HG03457 (cell line): ENCODE measurements around the gene SHLD2.
"Not testable (repeated sequence)": the region's sequence is repeated elsewhere in the genome, so short reads cannot be mapped to it uniquely, and the experiment has no call there.

Experiments
- ATAC-seq: cut with Tn5 transposase; IDR thresholded peaks from one replicate; pipeline ENCODE4 v1.9.1; 2021; ENCODE audit warnings: moderate number of reproducible peaks; ENCODE audit not compliant: unreplicated experiment

SHLD2 gene, protein sequence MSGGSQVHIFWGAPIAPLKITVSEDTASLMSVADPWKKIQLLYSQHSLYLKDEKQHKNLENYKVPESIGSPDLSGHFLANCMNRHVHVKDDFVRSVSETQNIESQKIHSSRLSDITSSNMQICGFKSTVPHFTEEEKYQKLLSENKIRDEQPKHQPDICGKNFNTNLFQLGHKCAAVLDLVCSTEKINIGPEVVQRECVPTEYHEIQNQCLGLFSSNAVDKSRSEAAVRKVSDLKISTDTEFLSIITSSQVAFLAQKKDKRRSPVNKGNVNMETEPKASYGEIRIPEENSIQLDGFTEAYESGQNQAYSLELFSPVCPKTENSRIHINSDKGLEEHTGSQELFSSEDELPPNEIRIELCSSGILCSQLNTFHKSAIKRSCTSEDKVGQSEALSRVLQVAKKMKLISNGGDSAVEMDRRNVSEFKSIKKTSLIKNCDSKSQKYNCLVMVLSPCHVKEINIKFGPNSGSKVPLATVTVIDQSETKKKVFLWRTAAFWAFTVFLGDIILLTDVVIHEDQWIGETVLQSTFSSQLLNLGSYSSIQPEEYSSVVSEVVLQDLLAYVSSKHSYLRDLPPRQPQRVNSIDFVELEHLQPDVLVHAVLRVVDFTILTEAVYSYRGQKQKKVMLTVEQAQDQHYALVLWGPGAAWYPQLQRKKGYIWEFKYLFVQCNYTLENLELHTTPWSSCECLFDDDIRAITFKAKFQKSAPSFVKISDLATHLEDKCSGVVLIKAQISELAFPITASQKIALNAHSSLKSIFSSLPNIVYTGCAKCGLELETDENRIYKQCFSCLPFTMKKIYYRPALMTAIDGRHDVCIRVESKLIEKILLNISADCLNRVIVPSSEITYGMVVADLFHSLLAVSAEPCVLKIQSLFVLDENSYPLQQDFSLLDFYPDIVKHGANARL

DNA sequence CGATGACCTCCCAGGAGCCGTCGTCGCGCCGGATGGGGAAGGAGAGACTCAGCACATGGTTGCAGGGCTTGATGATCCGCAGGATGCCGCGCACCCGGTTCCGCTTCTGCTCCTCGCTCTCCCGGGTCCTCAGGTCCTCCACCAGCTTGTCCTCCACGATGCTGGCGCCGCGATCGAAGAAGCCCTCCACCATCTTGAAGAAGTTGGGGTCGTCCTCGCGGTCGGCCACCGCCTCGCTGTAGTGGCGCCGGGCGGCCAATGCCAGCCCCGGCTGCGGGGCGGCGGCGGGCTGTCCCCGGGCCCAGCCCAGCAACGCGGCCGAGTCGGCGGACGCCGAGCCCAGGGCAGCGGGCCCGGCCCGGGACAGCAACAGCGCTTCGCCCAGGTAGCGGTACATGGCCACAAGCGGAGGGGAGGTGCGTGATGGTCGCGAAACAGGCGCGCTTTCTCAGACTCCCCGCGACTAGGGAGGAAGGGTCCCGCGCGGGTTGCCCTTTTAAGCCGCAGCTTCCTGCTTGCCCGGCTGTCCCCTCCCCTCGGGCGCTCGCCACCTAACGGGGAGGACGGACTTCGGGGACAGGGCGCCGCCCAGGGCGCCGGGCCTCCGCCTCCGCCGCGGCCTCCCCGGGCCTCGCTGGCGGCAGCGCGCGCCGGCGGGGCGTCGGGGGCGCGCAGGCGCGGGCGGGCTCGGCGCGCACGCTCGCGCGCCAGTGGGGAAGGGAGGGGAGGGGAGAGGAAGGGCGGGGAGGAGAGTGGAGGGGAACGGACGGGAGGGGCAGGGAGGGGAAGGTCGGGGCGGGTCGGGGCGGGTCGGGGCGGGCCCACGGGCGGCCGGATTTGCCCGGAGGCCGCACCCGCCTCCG, at the start of gene SHLD2, which contains the start of gene GLUD1:
SHLD2 (plus strand) TSS at position 834 of the 863 bp plus-strand sequence. CDS start 56,149 bp downstream, outside the sequence.
GLUD1 (minus strand) TSS at position 471 of the 863 bp plus-strand sequence; CDS start at position 397, 74 bp downstream.
- ATAC-seq = peak; percentile 50

DNA sequence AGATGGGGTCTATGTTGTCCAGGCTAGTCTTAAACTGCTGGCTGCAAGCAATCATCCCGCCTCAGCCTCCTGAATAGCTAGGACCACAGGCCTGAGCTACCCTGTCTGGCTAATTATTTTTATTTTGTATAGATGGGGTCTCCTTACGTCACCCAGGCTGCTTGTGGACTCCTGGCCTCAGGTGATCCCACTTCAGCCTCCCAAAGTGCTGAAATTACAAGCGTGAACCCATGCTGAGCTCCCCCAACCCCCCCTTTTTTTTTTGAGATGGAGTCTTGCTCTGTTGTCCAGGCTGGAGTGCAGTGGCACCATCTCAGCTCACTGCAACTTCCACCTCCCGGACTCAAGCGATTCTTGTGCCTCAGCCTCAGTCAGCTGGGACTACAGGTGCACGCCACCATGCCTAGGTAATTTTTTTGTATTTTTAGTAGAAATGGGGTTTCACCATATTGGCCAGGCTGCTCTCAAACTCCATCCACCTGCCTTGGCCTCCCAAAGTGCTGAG, 49.5 kb upstream of the SHLD2 start:
- ATAC-seq = no peak

DNA sequence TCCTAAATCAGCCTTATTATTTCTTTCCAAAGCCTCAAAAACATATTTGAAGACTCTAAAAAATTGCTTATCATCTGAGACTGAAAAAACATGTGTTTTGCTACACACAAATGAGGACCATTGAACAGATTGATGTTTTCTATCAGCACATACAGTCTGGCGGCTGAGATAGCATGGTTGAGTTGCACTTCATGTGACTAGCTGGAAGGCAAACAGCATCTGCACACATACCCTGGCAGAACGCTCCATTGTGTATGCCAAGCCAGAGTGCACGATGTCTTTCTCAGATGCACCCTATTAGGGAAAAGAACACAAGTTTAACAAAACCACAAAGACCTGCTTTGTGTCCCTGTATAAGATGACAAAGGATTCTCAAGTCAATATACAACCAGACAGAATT, 41.9 kb upstream of the SHLD2 start:
- no peak for ATAC-seq

DNA sequence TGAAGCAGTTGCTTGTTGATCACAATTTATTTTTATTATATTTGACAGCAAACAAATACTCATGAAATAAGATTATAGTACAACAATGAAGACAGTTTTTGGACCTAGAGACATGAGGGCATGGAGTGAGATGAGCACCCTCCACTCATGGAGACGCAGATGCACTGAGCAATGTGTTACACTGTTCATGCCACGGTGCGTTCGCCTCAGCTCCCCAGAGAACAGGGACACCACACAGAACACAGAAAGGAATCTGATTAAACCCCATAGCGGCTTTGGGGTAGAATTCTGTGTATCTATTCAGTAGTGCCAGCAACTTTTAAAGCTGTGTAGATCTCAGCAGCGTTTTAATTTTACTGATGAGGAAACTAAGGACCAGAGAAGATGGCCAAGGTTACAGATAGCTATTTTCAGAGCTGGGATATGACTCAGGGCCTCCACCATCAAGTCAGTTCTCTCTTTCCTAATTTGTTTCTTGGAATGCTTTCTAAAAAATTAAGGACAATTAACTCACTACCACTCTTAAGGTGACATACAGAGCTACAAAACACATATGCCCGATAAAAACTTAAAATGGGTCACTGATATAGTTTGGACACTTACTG, 41.3 kb upstream of the SHLD2 start:
- no peak for ATAC-seq

DNA sequence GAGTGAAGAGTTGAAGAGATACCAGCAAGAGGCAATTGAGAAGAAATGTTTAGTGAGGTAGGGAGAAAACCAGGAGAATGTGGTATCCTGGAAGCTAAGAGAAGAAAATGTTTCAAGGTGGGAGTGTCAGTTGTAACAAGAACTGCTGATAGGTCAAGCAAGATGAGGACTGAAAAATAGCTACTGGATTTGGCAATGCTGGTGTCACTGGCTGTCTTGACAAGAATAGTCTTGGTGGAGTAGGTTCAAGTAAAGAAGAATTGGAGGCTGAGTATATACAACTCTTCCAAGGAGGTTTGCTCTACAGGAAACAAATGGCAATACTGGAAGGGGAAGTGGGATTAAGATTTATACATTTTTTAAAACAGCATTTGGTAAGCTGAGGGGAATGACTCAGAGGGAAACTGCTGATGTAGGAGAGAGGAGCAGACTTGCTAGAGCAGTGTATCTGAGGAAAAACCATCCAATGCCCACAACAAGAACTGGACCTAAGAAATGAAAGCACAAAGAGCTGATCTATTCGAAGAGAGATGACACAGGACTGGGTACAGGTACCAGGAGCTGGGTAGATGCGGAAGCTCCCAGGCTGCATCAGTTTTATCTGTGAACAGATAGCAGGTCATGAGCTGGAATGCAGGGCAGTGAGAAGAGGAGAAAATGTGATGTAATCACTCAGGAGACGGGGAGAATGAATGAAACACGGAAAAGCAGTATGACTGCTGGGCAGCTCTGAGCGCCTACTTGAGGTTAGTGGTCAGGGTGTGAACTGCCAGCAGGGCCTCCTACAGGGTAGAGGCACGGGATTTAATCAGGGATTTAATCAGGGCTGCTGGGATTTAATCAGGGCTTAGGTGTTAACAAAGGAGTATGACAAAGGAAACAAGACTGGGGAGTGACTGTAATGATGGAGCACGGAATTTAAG, 40.4 kb upstream of the SHLD2 start:
- no peak for ATAC-seq

DNA sequence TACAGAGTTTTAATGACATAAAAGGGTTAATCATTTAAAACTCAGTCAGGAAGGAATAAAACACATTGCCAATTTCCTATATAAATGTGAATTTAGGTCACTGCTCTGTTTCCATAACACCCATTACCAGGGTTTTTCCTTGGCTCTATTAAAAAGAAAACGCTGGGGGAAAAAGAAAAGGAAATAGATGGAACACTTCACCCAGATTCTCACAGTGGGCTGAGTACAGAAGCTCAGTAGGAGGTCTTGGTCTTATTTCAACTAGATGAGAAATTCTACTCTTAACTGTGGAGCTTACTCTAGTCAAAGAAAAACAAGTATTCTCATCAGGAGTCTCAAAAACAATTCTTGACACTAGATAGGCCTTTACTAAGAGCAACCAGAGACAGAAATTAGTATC, 36.8 kb upstream of the SHLD2 start:
- ATAC-seq = no peak

DNA sequence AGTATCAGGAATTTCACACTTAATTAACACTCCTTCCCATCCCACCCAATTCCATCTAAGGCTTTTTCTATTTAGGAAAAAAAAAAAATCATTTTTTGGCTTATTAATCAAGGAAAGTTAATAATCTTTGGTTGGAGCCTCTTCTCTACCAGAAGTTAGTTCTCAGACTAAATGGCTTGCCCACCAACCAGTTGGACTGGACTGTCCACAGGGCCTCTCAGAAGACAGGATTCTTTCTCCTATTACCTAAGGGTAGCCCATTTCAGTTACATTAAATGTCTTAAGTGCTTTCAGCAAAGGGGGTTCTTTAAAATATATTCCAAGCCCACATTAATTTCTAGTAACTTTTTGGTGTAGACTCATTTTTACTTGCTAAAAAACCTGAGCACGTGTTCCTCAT, 35.6 kb upstream of the SHLD2 start:
- no peak for ATAC-seq

DNA sequence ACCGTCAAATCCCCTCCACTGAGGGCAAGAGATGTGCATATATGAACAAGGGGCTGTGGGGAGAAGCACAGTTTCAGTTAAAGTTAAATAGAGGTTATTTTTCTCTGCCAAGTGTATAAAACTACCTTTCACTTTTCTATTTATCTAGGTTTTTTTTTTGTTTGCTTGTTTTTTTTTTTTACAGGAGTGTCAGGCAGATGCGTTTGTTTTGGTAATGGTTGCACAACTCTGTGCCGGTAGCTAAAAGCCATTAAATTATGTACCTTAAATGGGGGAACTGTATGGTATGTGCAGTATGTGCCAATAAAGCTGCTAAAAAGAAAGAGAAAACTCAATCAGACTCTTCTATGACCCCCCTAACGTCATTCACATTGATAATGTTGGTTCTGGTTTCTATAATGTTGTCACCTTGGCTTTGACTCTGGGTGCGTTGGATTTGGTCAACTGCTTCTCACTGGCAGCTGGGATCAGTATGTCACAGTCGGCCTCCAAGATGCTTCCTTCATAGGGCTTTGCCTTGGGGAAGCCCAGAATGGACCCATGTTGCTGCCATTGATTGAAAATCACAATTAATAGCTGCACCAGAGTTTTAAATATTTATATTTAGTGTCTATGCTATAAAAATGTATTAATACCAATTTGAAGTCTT, 34.6 kb upstream of the SHLD2 start:
- ATAC-seq = no peak

DNA sequence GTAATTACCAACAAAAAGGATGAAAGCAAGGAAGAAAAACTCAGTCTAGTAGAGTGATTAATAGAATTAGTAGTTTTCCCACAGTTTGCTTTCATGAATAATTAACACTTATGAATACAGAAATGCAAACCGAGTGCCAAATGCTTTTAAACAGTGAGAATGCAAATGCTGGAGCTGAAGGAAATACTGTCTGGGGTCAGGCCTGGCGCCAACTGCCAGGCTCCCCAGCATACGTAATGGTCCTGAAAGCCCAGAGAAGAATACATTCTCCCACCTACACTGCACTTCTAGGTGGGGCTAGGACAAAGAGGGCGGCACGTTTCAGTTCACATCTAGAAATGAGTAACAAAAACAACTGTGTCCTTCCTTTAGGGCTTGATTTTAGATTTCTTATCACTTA, 30.4 kb upstream of the SHLD2 start:
- ATAC-seq = no peak

DNA sequence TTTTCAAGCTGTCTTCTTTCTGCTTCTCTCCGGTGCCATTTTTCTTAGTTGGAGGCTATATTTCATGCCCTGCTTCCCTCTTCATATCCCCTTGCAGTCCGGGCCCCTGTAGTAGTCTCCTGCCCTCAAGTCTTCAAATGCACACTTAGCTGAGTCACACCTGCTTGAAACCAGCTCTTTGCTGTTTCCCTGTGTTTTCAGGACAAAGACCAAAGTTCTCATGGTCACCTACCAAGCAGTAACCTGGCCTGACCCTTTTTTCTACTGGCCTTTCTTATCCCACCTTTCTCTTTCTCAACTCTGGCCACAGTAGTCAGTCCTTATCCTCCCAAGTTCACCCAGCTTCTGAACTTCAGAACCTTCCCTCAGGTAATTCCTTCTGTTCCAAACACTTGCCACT, 28.8 kb upstream of the SHLD2 start:
- ATAC-seq = no peak

DNA sequence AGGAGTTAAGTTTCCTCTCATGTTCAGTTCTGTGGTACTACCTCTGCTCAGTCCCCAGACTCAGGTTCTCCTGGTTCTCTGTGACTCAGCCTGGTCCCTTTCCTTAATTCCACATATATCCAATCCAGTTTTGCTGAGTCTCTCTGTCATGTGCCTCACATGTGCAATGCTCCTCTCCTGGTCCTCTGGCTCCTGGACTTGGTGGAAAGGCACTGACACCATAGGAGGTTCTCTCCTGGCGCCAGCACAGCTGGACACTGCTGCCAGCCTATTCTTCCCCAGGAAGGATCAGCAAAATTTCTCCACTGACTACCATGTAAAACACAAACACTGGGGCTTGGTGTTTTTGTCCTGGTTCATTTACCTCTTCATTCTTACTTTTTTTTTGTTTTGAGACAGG, 28.1 kb upstream of the SHLD2 start:
- ATAC-seq = no peak

DNA sequence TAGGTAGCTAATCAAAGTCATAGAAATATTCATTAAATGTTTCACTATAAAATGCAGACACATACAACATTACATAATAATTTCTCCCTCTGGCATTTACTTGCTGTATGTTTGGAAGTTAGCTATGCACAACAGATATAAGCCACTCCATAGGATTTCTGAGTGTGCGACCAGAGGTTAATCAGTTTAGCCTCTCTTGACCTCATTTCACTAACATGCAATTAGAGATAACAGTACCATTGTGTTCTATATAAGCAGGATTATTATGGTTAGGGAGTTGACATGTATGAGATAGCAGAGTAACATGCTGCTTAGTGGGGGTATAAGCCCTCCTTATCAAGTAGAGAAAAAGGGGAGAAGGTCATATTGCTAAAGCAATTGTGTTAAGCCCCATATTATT, 26.7 kb upstream of the SHLD2 start:
- no peak for ATAC-seq

DNA sequence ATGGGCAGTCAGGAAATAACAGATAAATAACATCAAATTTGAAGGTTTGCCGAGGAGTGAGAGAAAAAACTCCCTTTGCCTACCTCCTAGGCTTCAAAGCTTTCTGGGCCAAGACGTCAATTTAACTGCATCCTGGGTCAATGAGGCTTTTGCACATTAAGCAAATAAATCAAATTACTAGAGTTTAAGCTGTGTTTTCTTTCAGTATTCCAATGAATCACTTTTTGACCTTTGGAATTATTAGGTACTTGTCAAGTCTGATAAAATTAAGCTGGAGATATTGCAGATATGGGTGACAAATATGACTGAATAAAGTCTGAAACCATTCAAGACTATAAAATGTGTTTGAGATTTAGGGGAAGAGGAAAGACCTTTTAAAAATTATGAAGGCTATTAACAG, 22.6 kb upstream of the SHLD2 start:
- no peak for ATAC-seq

DNA sequence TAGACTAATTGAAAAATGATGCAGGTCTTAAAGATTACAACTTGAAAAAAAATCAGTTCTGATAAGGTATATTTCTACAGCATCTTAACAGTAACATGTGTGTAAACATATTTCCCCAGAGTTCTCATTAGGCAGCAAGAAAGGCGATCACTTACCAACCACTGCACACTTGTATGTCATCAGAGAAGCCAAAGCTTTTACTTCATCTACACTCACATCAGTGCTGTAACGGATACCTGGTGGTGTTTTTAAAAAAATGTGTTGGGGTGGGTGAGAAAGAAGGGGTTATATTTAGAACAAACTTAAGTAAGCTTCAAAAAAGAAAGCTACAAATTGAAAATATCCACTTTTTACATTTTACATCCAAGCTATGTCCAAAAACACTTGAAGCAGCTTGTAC, 18.6 kb upstream of the SHLD2 start:
- not testable (repeated sequence) for ATAC-seq

DNA sequence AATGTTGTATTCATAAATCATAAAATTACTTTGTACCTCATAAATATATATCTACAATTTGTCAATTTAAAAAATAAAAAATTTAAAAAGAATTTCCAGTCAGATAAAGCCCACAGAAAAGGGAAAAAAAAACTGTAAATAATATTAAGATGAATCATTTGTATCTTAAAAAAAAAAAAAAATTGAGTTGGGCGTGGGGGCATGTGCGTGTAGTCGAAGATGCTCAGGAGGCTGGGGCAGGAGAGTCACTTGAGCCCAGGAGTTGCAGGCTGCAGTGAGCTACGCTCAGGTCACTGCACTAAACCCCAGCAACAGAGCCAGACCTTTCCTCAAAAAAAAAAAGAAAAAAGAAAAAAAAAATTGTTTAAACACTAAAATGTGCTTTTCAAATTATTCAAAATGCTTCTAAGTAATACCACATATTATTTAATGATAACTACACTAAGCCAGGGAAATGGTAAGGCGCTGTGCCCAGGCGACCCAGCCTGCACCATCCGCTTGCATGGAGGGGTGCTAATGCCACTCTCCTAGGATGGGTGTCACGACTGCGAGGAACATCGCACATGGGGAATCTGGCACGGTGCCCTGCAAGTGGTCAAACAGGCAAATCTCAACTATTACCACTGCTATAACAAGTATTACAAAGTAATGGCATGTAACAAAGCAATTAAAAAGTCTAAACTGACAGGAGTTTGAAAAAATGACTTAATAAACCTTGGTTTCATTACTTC, 15.7 kb upstream of the SHLD2 start:
- ATAC-seq = no peak

DNA sequence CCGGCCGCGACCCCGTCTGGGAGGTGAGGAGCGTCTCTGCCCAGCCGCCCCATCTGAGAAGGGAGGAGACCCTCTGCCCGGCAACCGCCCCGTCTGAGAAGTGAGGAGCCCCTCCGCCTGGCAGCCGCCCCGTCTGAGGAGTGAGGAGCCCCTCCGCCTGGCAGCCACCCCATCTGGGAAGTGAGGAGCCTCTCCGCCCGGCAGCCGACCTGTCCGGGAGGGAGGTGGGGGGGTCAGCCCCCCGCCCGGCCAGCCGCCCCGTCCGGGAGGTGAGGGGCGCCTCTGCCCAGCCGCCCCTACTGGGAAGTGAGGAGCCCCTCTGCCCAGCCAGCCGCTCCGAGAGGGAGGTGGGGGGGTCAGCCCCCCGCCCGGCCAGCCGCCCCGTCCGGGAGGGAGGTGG, 14.4 kb upstream of the SHLD2 start:
- not testable (repeated sequence) for ATAC-seq

DNA sequence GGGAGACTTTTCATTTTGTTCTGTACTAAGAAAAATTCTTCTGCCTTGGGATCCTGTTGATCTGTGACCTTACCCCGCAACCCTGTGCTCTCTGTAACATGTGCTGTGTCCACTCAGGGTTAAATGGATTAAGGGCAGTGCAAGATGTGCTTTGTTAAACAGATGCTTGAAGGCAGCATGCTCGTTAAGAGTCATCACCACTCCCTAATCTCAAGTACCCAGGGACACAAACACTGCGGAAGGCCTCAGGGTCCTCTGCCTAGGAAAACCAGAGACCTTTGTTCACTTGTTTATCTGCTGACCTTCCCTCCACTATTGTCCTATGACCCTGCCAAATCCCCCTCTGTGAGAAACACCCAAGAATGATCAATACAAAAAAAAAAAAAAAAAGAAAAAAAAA, 13.4 kb upstream of the SHLD2 start:
- not testable (repeated sequence) for ATAC-seq

DNA sequence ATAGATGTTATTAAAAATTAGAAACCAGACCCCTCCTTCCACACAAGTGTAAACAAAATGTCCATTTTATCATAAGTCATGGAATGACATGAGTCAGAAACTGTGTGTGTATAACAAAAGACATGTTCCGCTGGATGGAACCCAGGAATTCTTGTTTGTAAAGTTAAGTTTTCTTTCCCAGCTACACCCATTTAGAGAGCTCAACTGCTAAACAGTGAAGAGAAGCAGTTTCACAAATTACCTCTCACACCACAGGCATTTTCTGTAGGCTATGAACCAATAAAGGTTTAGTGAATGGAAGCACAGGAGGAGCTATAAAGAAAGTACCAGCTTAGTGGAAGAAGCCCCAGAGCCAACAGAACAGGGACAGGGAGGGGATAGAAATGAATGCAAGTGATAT, 12.8 kb upstream of the SHLD2 start:
- not testable (repeated sequence) for ATAC-seq
